K562 (cell line): ENCODE measurements around the gene PPP1R12B. TPM values are rescaled to one million over a fixed set of nuclear protein-coding genes. Genes with fewer than 3 reads are reported as not detected.
"Not testable (repeated sequence)": the region's sequence is repeated elsewhere in the genome, so short reads cannot be mapped to it uniquely, and the experiment has no call there.

Experiments used
- ATAC-seq: fragments of 200-7000 bp; cut with Tn5 transposase; 3 replicates; pipeline ENCODE4 v1.9.1; 2020; ENCODE audit warnings: moderate library complexity
- BruUV-seq: library from RNA; stranded (reverse); fragments of 400-500 nt; replicated peaks from 2 replicates; lab custom pipeline; 2021; lab: Mats Ljungman, UMichigan
- CTCF ChIA-PET: fragments of 300-600 bp; formaldehyde crosslinking; extraction: SDS; loops from one replicate; lab custom pipeline; 2021; ENCODE audit warnings: low intra/inter-chr PET ratio; lab: Yijun Ruan, JAX
- POLR2A ChIA-PET: fragments of 300-600, 350-650 bp; sonication (Branson Sonifier 250); formaldehyde crosslinking; extraction: SDS; loops from one replicate; lab custom pipeline; 2021; ENCODE audit warnings: antibody characterized with exemption, inconsistent platforms; lab: Yijun Ruan, JAX
- DNase-seq, 4 experiments: peaks; one replicate each; pipeline versions ENCODE4 v3.0.0 to v3.0.0-alpha.2; 2011 to 2018; ENCODE audit warnings: low spot score in 3 of 4, mixed read lengths in 3 of 4; ENCODE audit errors: extremely low read depth in 1 of 4
- FAIRE-seq: peaks from 2 replicates; lab custom pipeline; 2011; peaks lifted over from hg19 to GRCh38; lab: Jason Lieb, UNC
- H2AFZ ChIP-seq: 2 replicates; pipeline ENCODE4 v1.6.0; 2011; ENCODE audit warnings: low read depth, low read length, control low read depth, inconsistent platforms
- H3K27ac ChIP-seq: fragments of 200-600 bp; 3 replicates; pipeline ENCODE4 v1.8.0; 2011; ENCODE audit warnings: low read depth, mild to moderate bottlenecking, control low read depth, inconsistent platforms, low read length, moderate library complexity, mixed read lengths; ENCODE audit errors: extremely low read depth
- H3K27me3 ChIP-seq, 2 experiments: fragments of 300-600 bp in 1 of 2; 2 replicates in 1 of 2; 3 replicates in 1 of 2; pipeline versions ENCODE4 v1.6.0 to v1.8.0; 2011; ENCODE audit warnings: inconsistent platforms in 2 of 2, low read length in 2 of 2, mild to moderate bottlenecking in 1 of 2, mixed read lengths in 1 of 2, moderate library complexity in 1 of 2; ENCODE audit not compliant: control insufficient read depth in 2 of 2, insufficient read depth in 2 of 2
- H3K36me3 ChIP-seq: fragments of 300-600 bp; 3 replicates; pipeline ENCODE4 v1.8.0; 2011; ENCODE audit warnings: mild to moderate bottlenecking, low read length, inconsistent platforms; ENCODE audit not compliant: control insufficient read depth, insufficient read depth
- H3K4me1 ChIP-seq, 2 experiments: fragments of 200-600 bp in 1 of 2; replicated peaks in 1 of 2; 2 replicates in 1 of 2; 3 replicates in 1 of 2; pipeline versions ENCODE4 v1.5.1 to v1.8.0; 2011; ENCODE audit warnings: inconsistent platforms in 2 of 2, low read length in 2 of 2, mild to moderate bottlenecking in 1 of 2, mixed read lengths in 1 of 2, moderate library complexity in 1 of 2; ENCODE audit not compliant: control insufficient read depth in 2 of 2, insufficient read depth in 2 of 2
- H3K4me2 ChIP-seq: 2 replicates; pipeline ENCODE4 v1.6.1; 2011; ENCODE audit warnings: low read length, control low read depth, inconsistent platforms, mixed read lengths; ENCODE audit not compliant: insufficient read depth
- H3K4me3 ChIP-seq: fragments of 200-600 bp; sonication (generic), shearing (Covaris generic); 2 replicates; pipeline ENCODE4 v1.5.1; 2016; ENCODE audit warnings: control low read depth, inconsistent platforms
- H3K79me2 ChIP-seq: fragments of 200-600 bp; 3 replicates; pipeline ENCODE4 v1.8.0; 2011; ENCODE audit warnings: low read length, inconsistent platforms; ENCODE audit not compliant: control insufficient read depth, insufficient read depth
- H3K9ac ChIP-seq, 2 experiments: 2 replicates each; pipeline versions ENCODE4 v1.6.0 to v1.6.1; 2011; ENCODE audit warnings: low read depth in 2 of 2, low read length in 2 of 2, control low read depth in 1 of 2, inconsistent platforms in 1 of 2, mild to moderate bottlenecking in 1 of 2, mixed read lengths in 1 of 2; ENCODE audit not compliant: insufficient read depth in 1 of 2
- H3K9me1 ChIP-seq: one replicate; pipeline ENCODE4 v1.6.0; 2011; ENCODE audit warnings: inconsistent platforms, mild to moderate bottlenecking, low read length, moderate library complexity; ENCODE audit not compliant: control insufficient read depth, insufficient read depth
- H3K9me3 ChIP-seq: replicated peaks from 2 replicates; pipeline ENCODE4 v1.5.1; 2011; ENCODE audit warnings: low read depth, low read length, inconsistent platforms; ENCODE audit not compliant: control insufficient read depth, insufficient read depth
- H4K20me1 ChIP-seq: replicated peaks from 2 replicates; pipeline ENCODE4 v1.6.1; 2011; ENCODE audit warnings: low read length, inconsistent platforms, mixed read lengths; ENCODE audit not compliant: control insufficient read depth, insufficient read depth
- WGBS: fragments of 100-300 bp; shearing (Covaris generic); methylation state at CpG from one replicate; pipeline ENCODE4 v1.1.6; 2016; ENCODE audit warnings: low coverage, mixed read lengths; ENCODE audit not compliant: insufficient coverage; ENCODE audit errors: missing lambda C conversion rate; 5-methylcytosine and 5-hydroxymethylcytosine counted together
- in situ Hi-C: fragments of 300-500 bp; cut with MboI; formaldehyde crosslinking; loops from 4 replicates; pipeline ENCODE4 v1.15.0; 2018; ENCODE audit warnings: inconsistent platforms, mixed read lengths
- intact Hi-C: fragments of 100-400 bp; cut with micrococcal nuclease; formaldehyde crosslinking; loops from 2 replicates; pipeline ENCODE4 v1.14.2; 2022
- polyA plus RNA-seq, 8 experiments: library from polyadenylated mRNA; depleted of rRNA in 4 of 8; stranded (reverse) in 5 of 8; unstranded in 3 of 8; fragments of >200 nt; fragmentation: Nextera tagmentation in 2 of 8; fragmentation: Illumina TruSeq in 1 of 8; extraction: Ambion mirVana in 2 of 8; extraction: Trizol in 1 of 8; gene quantifications; 2 replicates each; pipeline versions ENCODE4 v1.2.1 to v1.2.3, GENCODE V29; 2011 to 2014; ENCODE audit warnings: inconsistent platforms in 1 of 8, missing spikeins in 1 of 8
- total RNA-seq, 7 experiments: library from RNA; depleted of rRNA in 6 of 7; stranded (reverse); fragments of >200 nt in 6 of 7; fragmentation: Illumina TruSeq in 2 of 7; extraction: Trizol in 2 of 7; gene quantifications; 2 replicates each; pipeline versions ENCODE4 v1.2.1 to v1.2.3, GENCODE V29; 2011 to 2021; ENCODE audit warnings: low replicate concordance in 1 of 7

The PPP1R12B gene
- total and polyA plus RNA-seq, 9 of the 15 experiments (the other 6 are each of a cell fraction or from before 2014, with no cell fraction given) = 0.73 to 16.9 (median 13.6) TPM

DNA sequence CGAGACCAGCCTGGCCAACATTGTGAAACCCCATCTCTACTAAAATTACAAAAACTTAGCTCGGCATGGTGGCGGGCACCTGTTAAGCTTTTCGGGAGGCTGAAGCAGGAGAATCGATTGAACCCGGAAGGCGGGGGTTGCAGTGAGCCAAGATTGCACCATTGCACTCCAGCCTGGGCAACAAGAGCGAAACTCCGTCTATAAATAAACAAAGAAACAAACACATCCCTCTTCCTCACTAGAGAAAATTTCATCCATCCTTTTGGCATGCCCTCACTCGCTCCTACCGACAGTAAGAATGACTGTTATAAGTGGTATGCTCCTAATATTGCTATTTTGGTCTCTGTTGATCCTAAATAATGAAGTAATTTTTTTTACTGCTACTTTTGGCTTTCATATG, 195.0 kb downstream of the PPP1R12B start:
- ATAC-seq, H4K20me1 ChIP-seq, H3K27ac ChIP-seq, H3K36me3 ChIP-seq, CTCF ChIA-PET, H3K4me2 ChIP-seq, H3K9me3 ChIP-seq, H3K79me2 ChIP-seq, H3K9ac ChIP-seq, FAIRE-seq, intact Hi-C loops, BruUV-seq, H3K4me3 ChIP-seq, H3K9me1 ChIP-seq, H3K27me3 ChIP-seq, DNase-seq, H2AFZ ChIP-seq, in situ Hi-C loops: not testable (repeated sequence)
- peaks cover 0 to 27% of the 10 kb centered on the region in 2 experiments; a peak in 3 of 5 replicates for H3K4me1 ChIP-seq
- WGBS = 95% methylated on average over 11 of the region's 11 CpGs
- POLR2A ChIA-PET = interaction anchor here (0.9 to 1.9 kb wide), 2 partner anchors 9 to 18 kb away, joined by 3 to 4 read pairs; no protein-coding TSS in a partner anchor

DNA sequence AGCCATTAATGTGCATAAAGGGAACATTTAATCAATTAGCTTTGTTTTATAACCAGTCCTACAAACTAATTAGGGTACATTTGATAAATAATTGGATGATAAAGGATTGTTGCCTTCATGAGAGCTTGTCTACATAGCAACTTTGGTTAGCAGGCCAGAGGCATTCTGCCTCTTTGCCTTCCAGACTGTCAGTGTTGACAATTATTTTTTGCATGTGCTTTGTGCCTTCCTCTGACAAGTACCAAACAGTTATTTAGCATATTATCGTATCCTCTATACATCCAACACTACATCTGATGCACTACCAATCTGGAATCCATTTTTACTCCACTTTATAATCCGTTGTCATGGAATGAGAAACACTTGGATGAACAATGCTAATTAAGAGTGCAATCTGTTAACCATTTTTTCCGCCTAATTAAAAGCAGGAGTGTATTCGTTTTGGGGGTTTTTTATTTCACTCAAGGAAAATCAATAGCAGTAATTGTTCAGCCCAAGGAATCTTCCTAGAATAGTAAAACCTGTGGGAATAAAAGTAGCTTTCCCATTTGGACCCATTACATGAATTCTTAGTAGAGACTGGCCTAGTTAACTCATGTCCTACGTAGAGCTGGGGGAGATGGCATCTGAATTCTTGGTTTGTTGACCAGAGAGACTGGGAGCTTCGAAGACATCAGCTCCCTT, 196.4 kb downstream of the PPP1R12B start:
- BruUV-seq, ATAC-seq, H3K4me2 ChIP-seq, DNase-seq, H3K27me3 ChIP-seq, FAIRE-seq, H3K9me1 ChIP-seq, H3K27ac ChIP-seq, H3K36me3 ChIP-seq, CTCF ChIA-PET, intact Hi-C loops, H4K20me1 ChIP-seq, H3K4me3 ChIP-seq, in situ Hi-C loops, H3K9ac ChIP-seq, H3K79me2 ChIP-seq, H3K9me3 ChIP-seq, H2AFZ ChIP-seq: not testable (repeated sequence)
- POLR2A ChIA-PET = interaction anchor here (1.9 kb wide), 1 partner anchor 17 kb away, joined by 4 read pairs; no protein-coding TSS in a partner anchor
- peaks cover 0 to 21% of the 10 kb centered on the region in 2 experiments; a peak in 3 of 5 replicates for H3K4me1 ChIP-seq
- WGBS = 83% methylated on average over 6 of the region's 6 CpGs

DNA sequence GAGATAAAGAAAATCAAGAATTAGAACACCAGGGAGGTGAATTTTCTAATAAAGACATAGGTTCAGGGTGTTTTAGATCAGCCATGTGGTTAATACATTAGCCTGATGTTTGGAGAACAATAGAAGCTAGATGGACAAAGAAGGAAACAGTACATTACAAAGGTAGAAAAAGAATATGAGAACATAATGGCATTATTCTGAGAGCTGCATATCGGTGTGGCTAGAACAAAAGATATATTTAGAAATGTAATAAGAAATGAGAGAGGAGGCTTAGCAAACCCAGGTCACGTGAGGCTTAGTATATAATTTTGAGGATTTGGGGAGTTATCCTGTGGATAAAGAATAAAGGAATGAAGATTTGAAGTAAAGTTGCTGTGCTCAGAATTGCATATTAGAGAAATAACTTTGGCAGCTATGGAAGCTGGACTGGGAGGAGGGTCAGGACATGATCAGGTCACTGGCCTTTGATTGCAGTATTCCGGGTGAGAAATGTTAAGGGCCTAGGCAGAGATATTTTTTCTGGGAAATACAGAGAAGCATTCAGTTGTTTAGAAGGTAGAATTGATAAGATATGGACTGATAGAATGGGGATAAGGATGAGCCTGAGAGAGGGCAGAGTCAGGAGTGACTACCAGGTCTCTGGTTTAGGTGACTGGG, 197.3 kb downstream of the PPP1R12B start:
- 71% methylated on average over 3 of the region's 3 CpGs for WGBS
- H3K27ac ChIP-seq, H3K79me2 ChIP-seq, H3K9ac ChIP-seq, H2AFZ ChIP-seq, in situ Hi-C loops, DNase-seq, BruUV-seq, H4K20me1 ChIP-seq, H3K9me3 ChIP-seq, H3K9me1 ChIP-seq, H3K36me3 ChIP-seq, intact Hi-C loops, H3K4me3 ChIP-seq, H3K4me2 ChIP-seq, CTCF ChIA-PET, H3K27me3 ChIP-seq: not testable (repeated sequence)
- FAIRE-seq (peak; percentile 6), ATAC-seq (peak; percentile 17; the same call in 2 of the 3 replicates)
- POLR2A ChIA-PET = interaction anchor here (1.9 kb wide), 1 partner anchor 16 kb away, joined by 4 read pairs; no protein-coding TSS in a partner anchor
- peaks cover 0 to 18% of the 10 kb centered on the region in 2 experiments; a peak in 3 of 5 replicates for H3K4me1 ChIP-seq
